CD4-positive, alpha-beta T cell treated with Interferon gamma for 1 hour (primary cell): ENCODE measurements around the gene SDK1.

ENCODE experiments used
- DNase-seq: peaks from one replicate; pipeline ENCODE4 v3.0.0-alpha.2; 2020

SDK1 gene

GRCh38 chr7:4170997-4171786 lies 870.1 kb downstream of the SDK1 start:
- DNase-seq: no peak

GRCh38 chr7:4172883-4173282 lies 871.8 kb downstream of the SDK1 start:
- DNase-seq: no peak

GRCh38 chr7:4173615-4174014 lies 872.6 kb downstream of the SDK1 start:
- DNase-seq: no peak

- DNase-seq: no peak
Measured at GRCh38 chr7:4174016-4174415, 873.0 kb downstream of the SDK1 start.

GRCh38 chr7:4174451-4174850 lies 873.4 kb downstream of the SDK1 start:
- DNase-seq: no peak

- no peak for DNase-seq
Measured at GRCh38 chr7:4174884-4175283, 873.8 kb downstream of the SDK1 start.

- DNase-seq: no peak
Measured at GRCh38 chr7:4175346-4175973, 874.4 kb downstream of the SDK1 start.

- no peak for DNase-seq
Measured at GRCh38 chr7:4177001-4177400, 875.9 kb downstream of the SDK1 start.

GRCh38 chr7:4178416-4178815 lies 877.4 kb downstream of the SDK1 start:
- DNase-seq: no peak

GRCh38 chr7:4178916-4179687 lies 878.0 kb downstream of the SDK1 start:
- no peak for DNase-seq

- DNase-seq: no peak
Measured at GRCh38 chr7:4179688-4180380, 878.8 kb downstream of the SDK1 start.

GRCh38 chr7:4181446-4181845 lies 880.4 kb downstream of the SDK1 start:
- no peak for DNase-seq

GRCh38 chr7:4182605-4183300 lies 881.7 kb downstream of the SDK1 start:
- no peak for DNase-seq

GRCh38 chr7:4184653-4185052 lies 883.6 kb downstream of the SDK1 start:
- DNase-seq: no peak

GRCh38 chr7:4185136-4185535 lies 884.1 kb downstream of the SDK1 start:
- no peak for DNase-seq

GRCh38 chr7:4185721-4186512 lies 884.9 kb downstream of the SDK1 start:
- DNase-seq: no peak

GRCh38 chr7:4186513-4186780 lies 885.4 kb downstream of the SDK1 start:
- no peak for DNase-seq

- DNase-seq: no peak
Measured at GRCh38 chr7:4188651-4189050, 887.6 kb downstream of the SDK1 start.

- DNase-seq: no peak
Measured at GRCh38 chr7:4189131-4189570, 888.1 kb downstream of the SDK1 start.

GRCh38 chr7:4190010-4190981 lies 889.2 kb downstream of the SDK1 start:
- no peak for DNase-seq

GRCh38 chr7:4191046-4191445 lies 890.0 kb downstream of the SDK1 start:
- DNase-seq: no peak
